Chondrocyte (in vitro differentiated cells): ENCODE measurements around the gene TCP11L2. TPM values are rescaled to one million over a fixed set of nuclear protein-coding genes. Genes with fewer than 3 reads are reported as not detected.

Experiments used
- DNase-seq: peaks from one replicate; pipeline ENCODE4 v3.0.0; 2021; ENCODE audit warnings: mixed read lengths, low spot score
- H3K27ac Mint-ChIP-seq: one replicate; pipeline ENCODE4 v1.8.0; 2021; ENCODE audit warnings: mild to moderate bottlenecking, moderate library complexity, mixed read lengths; ENCODE audit not compliant: unreplicated experiment
- H3K27me3 Mint-ChIP-seq: 2 replicates; pipeline ENCODE4 v1.8.0; 2021; ENCODE audit warnings: low read depth, mixed read lengths
- H3K36me3 Mint-ChIP-seq: 2 replicates; pipeline ENCODE4 v1.8.0; 2021; ENCODE audit warnings: low read depth, mixed read lengths
- H3K4me1 Mint-ChIP-seq: 2 replicates; pipeline ENCODE4 v1.8.0; 2021; ENCODE audit warnings: low read depth, mild to moderate bottlenecking, mixed read lengths
- H3K4me3 Mint-ChIP-seq: one replicate; pipeline ENCODE4 v1.8.0; 2021; ENCODE audit warnings: mild to moderate bottlenecking, moderate library complexity, mixed read lengths; ENCODE audit not compliant: unreplicated experiment
- H3K9me3 Mint-ChIP-seq: 2 replicates; pipeline ENCODE4 v1.8.0; 2021; ENCODE audit warnings: low read depth, mixed read lengths
- CTCF ChIP-seq: fragments of 200-600 bp; sonication (generic); IDR thresholded peaks from 2 replicates; pipeline ENCODE4 v1.5.0; 2021; ENCODE audit warnings: antibody characterized with exemption, mild to moderate bottlenecking, moderate library complexity
- total RNA-seq: library from RNA; stranded (reverse); gene quantifications from 3 replicates; pipeline ENCODE4 v1.2.1, GENCODE V29; 2021

The TCP11L2 gene
- total RNA-seq, 1 donor from 2014 or later, result 31.2 TPM

- Mint-ChIP-seq H3K27me3 (no peaks in the 10 kb centered on the region), H3K27ac (no peak overlapping the region), H3K9me3 (no peaks in the 10 kb centered on the region), H3K36me3 (no peaks in the 10 kb centered on the region), H3K4me1 (no peaks in the 10 kb centered on the region), H3K4me3 (no peak overlapping the region)
- TF ChIP-seq CTCF, result no peak
- no peak for DNase-seq
These were observed 26.3 kb upstream of the TCP11L2 start for GRCh38 chr12:106276032-106276740.

- no peak for DNase-seq
- no peak for TF ChIP-seq CTCF
- Mint-ChIP-seq H3K4me1 (no peaks in the 10 kb centered on the region), H3K9me3 (peaks cover 6% of the 10 kb centered on the region), H3K27ac (no peak overlapping the region), H3K27me3 (no peaks in the 10 kb centered on the region), H3K4me3 (no peak overlapping the region), H3K36me3 (peaks cover 3% of the 10 kb centered on the region)
These were observed 22.4 kb upstream of the TCP11L2 start for GRCh38 chr12:106280106-106280505.

- H3K27me3 Mint-ChIP-seq, result no peaks in the 10 kb centered on the region
- H3K27ac Mint-ChIP-seq, result no peak overlapping the region
- TF ChIP-seq CTCF, result no peak
- DNase-seq, result no peak
- peaks cover 3% of the 10 kb centered on the region for H3K36me3 Mint-ChIP-seq
- no peak overlapping the region for H3K4me3 Mint-ChIP-seq
- no peaks in the 10 kb centered on the region for H3K4me1 Mint-ChIP-seq
- H3K9me3 Mint-ChIP-seq, result peaks cover 6% of the 10 kb centered on the region
These were observed 21.3 kb upstream of the TCP11L2 start for GRCh38 chr12:106281056-106281782.

GRCh38 chr12:106281804-106282203, 20.7 kb upstream of the TCP11L2 start:
- Mint-ChIP-seq H3K9me3 (peaks cover 6% of the 10 kb centered on the region), H3K27me3 (no peaks in the 10 kb centered on the region), H3K4me1 (no peaks in the 10 kb centered on the region), H3K36me3 (peaks cover 3% of the 10 kb centered on the region), H3K27ac (no peak overlapping the region), H3K4me3 (no peak overlapping the region)
- TF ChIP-seq CTCF, result no peak
- DNase-seq, result no peak

- Mint-ChIP-seq H3K4me3 (no peak overlapping the region), H3K4me1 (peaks cover 2% of the 10 kb centered on the region), H3K9me3 (peaks cover 6% of the 10 kb centered on the region), H3K27me3 (no peaks in the 10 kb centered on the region), H3K27ac (no peak overlapping the region), H3K36me3 (peaks cover 3% of the 10 kb centered on the region)
- no peak for DNase-seq
- TF ChIP-seq CTCF, result peak; percentile 81
These were observed 20.0 kb upstream of the TCP11L2 start for GRCh38 chr12:106282457-106283097.
